ENCODE results near the gene RBM44. TPM values are rescaled to one million over a fixed set of nuclear protein-coding genes. Genes with fewer than 3 reads are reported as not detected.
"Not testable (repeated sequence)": the region's sequence is repeated elsewhere in the genome, so short reads cannot be mapped to it uniquely, and the experiment has no call there.

Gene RBM44
- total RNA-seq, 1 experiment from 2014 or later: 1.0 TPM

GRCh38 chr2:237773826-237774225 lies 24.8 kb upstream of the RBM44 start:
- CTCF ChIA-PET: no interaction called here
- Mint-ChIP-seq H3K27me3 (ENCODE audit: unreplicated experiment) (no peaks in the 10 kb centered on the region), H3K4me3 (ENCODE audit: low read depth, unreplicated experiment) (no peak overlapping the region), H3K27ac (ENCODE audit: unreplicated experiment) (no peak overlapping the region), H3K36me3 (ENCODE audit: insufficient read depth, unreplicated experiment) (peaks cover 77% of the 10 kb centered on the region), H3K9me3 (ENCODE audit: low read depth, unreplicated experiment) (no peaks in the 10 kb centered on the region), H3K4me1 (ENCODE audit: low read depth, unreplicated experiment) (peaks cover 9% of the 10 kb centered on the region)
- intact Hi-C loops (cut with micrococcal nuclease; ENCODE audit: unreplicated experiment): no loop called here
- no peak for DNase-seq
- TF ChIP-seq, protein P1, sequence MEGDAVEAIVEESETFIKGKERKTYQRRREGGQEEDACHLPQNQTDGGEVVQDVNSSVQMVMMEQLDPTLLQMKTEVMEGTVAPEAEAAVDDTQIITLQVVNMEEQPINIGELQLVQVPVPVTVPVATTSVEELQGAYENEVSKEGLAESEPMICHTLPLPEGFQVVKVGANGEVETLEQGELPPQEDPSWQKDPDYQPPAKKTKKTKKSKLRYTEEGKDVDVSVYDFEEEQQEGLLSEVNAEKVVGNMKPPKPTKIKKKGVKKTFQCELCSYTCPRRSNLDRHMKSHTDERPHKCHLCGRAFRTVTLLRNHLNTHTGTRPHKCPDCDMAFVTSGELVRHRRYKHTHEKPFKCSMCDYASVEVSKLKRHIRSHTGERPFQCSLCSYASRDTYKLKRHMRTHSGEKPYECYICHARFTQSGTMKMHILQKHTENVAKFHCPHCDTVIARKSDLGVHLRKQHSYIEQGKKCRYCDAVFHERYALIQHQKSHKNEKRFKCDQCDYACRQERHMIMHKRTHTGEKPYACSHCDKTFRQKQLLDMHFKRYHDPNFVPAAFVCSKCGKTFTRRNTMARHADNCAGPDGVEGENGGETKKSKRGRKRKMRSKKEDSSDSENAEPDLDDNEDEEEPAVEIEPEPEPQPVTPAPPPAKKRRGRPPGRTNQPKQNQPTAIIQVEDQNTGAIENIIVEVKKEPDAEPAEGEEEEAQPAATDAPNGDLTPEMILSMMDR (IDR thresholded peaks at IDR 0.05; ENCODE audit: unreplicated experiment): no peak
- BruUV-seq (replicated peaks): no TSS peak

GRCh38 chr2:237774811-237775553 lies 23.6 kb upstream of the RBM44 start:
- CTCF ChIA-PET: interaction anchor here (0.7 to 1.6 kb wide), 4 partner anchors 88 to 262 kb away, joined by 3 to 5 read pairs (median 4); no protein-coding TSS in a partner anchor
- no TSS peak for BruUV-seq (replicated peaks)
- TF ChIP-seq, protein P1 (IDR thresholded peaks at IDR 0.05; ENCODE audit: unreplicated experiment): peak; percentile 75
- H3K4me1 Mint-ChIP-seq (ENCODE audit: low read depth, unreplicated experiment): peaks cover under 1% of the 10 kb centered on the region
- no peaks in the 10 kb centered on the region for H3K27me3 Mint-ChIP-seq (ENCODE audit: unreplicated experiment)
- intact Hi-C loops (cut with micrococcal nuclease; ENCODE audit: unreplicated experiment): no loop called here
- peaks cover 77% of the 10 kb centered on the region for H3K36me3 Mint-ChIP-seq (ENCODE audit: insufficient read depth, unreplicated experiment)
- peak overlapping the region; percentile 45 for H3K27ac Mint-ChIP-seq (ENCODE audit: unreplicated experiment)
- no peak overlapping the region for H3K4me3 Mint-ChIP-seq (ENCODE audit: low read depth, unreplicated experiment)
- DNase-seq: peak; percentile 64
- no peaks in the 10 kb centered on the region for H3K9me3 Mint-ChIP-seq (ENCODE audit: low read depth, unreplicated experiment)

GRCh38 chr2:237779521-237779920 lies 19.1 kb upstream of the RBM44 start:
- TF ChIP-seq, protein P1 (IDR thresholded peaks at IDR 0.05; ENCODE audit: unreplicated experiment): no peak
- peaks cover 70% of the 10 kb centered on the region for H3K36me3 Mint-ChIP-seq (ENCODE audit: insufficient read depth, unreplicated experiment)
- no peaks in the 10 kb centered on the region for H3K9me3 Mint-ChIP-seq (ENCODE audit: low read depth, unreplicated experiment)
- H3K4me1 Mint-ChIP-seq (ENCODE audit: low read depth, unreplicated experiment): no peaks in the 10 kb centered on the region
- H3K27ac Mint-ChIP-seq (ENCODE audit: unreplicated experiment): no peak overlapping the region
- BruUV-seq (replicated peaks): no TSS peak
- CTCF ChIA-PET: no interaction called here
- no peaks in the 10 kb centered on the region for H3K27me3 Mint-ChIP-seq (ENCODE audit: unreplicated experiment)
- intact Hi-C loops (cut with micrococcal nuclease; ENCODE audit: unreplicated experiment): no loop called here
- no peak for DNase-seq
- no peak overlapping the region for H3K4me3 Mint-ChIP-seq (ENCODE audit: low read depth, unreplicated experiment)

DNA sequence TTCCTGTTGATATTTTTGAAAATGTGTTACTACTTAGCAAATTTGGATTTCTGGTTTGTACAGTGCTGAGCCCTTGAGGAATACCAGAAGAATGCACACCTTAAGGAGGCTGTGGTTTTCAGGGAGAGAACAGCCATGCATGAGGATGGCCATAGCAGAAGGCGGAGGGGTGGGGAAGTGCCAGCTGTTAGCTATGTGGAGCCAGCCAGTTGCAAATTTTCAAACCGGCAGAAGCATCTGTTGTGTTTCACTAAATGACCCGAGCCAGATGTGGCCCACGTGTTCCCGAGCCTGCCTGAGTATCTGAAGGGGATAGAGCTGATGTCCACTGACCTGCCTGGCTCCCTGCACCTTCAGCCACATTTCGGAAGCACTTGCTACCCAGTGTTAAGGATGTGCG lies 16.4 kb upstream of the RBM44 start:
- H3K27ac Mint-ChIP-seq (ENCODE audit: unreplicated experiment): peak overlapping the region; percentile 72
- TF ChIP-seq, protein P1 (IDR thresholded peaks at IDR 0.05; ENCODE audit: unreplicated experiment): no peak
- H3K4me3 Mint-ChIP-seq (ENCODE audit: low read depth, unreplicated experiment): no peak overlapping the region
- CTCF ChIA-PET: no interaction called here
- no TSS peak for BruUV-seq (replicated peaks)
- no peaks in the 10 kb centered on the region for H3K27me3 Mint-ChIP-seq (ENCODE audit: unreplicated experiment)
- H3K36me3 Mint-ChIP-seq (ENCODE audit: insufficient read depth, unreplicated experiment): peaks cover 63% of the 10 kb centered on the region
- H3K4me1 Mint-ChIP-seq (ENCODE audit: low read depth, unreplicated experiment): no peaks in the 10 kb centered on the region
- H3K9me3 Mint-ChIP-seq (ENCODE audit: low read depth, unreplicated experiment): no peaks in the 10 kb centered on the region
- intact Hi-C loops (cut with micrococcal nuclease; ENCODE audit: unreplicated experiment): no loop called here
- DNase-seq: no peak

DNA sequence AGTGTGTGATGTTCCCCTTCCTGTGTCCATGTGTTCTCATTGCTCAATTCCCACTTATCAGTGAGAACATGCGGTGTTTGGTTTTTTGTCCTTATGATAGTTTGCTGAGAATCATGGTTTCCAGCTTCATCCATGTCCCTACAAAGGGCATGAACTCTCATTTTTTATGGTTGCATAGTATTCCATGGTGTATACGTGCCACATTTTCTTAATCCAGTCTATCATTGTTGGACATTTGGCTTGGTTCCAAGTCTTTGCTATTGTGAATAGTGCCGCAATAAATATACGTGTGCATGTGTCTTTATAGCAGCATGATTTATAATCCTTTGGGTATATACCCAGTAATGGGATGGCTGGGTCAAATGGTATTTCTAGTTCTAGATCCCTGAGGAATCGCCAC lies 14.9 kb upstream of the RBM44 start:
- H3K4me3 Mint-ChIP-seq (ENCODE audit: low read depth, unreplicated experiment); DNase-seq; intact Hi-C loops (cut with micrococcal nuclease; ENCODE audit: unreplicated experiment); BruUV-seq (replicated peaks); CTCF ChIA-PET; H3K9me3 Mint-ChIP-seq (ENCODE audit: low read depth, unreplicated experiment); H3K4me1 Mint-ChIP-seq (ENCODE audit: low read depth, unreplicated experiment); H3K27ac Mint-ChIP-seq (ENCODE audit: unreplicated experiment); H3K27me3 Mint-ChIP-seq (ENCODE audit: unreplicated experiment): not testable (repeated sequence)
- peaks cover 48% of the 10 kb centered on the region for H3K36me3 Mint-ChIP-seq (ENCODE audit: insufficient read depth, unreplicated experiment)
